Activated CD8-positive, alpha-beta memory T cell treated with anti-CD3 and anti-CD28 coated beads for 48 hours (primary cell): ENCODE measurements around the gene LRRC10B.

Experiments used
- DNase-seq, 3 experiments: peaks; one replicate each; pipeline ENCODE4 v3.0.0-alpha.2; 2020; ENCODE audit warnings: low read depth in 2 of 3, low spot score in 2 of 3

LRRC10B gene

GRCh38 chr11:61528114-61528513, 19.6 kb downstream of the LRRC10B start:
- DNase-seq = no peak

- no peak for DNase-seq
Measured at GRCh38 chr11:61529537-61530225, 21.1 kb downstream of the LRRC10B start.

- no peak for DNase-seq
Measured at GRCh38 chr11:61531044-61531443, 22.5 kb downstream of the LRRC10B start.

- DNase-seq = peak in 1 of 3 experiments; percentile 21
Measured at GRCh38 chr11:61532134-61533038, 23.8 kb downstream of the LRRC10B start.

- DNase-seq = no peak
Measured at GRCh38 chr11:61533039-61533375, 24.5 kb downstream of the LRRC10B start.

- no peak for DNase-seq
Measured at GRCh38 chr11:61533401-61533800, 24.9 kb downstream of the LRRC10B start.

GRCh38 chr11:61534025-61534932, 25.7 kb downstream of the LRRC10B start:
- no peak for DNase-seq

- DNase-seq = no peak
Measured at GRCh38 chr11:61534933-61535839, 26.6 kb downstream of the LRRC10B start.

- DNase-seq = no peak
Measured at GRCh38 chr11:61535998-61536675, 27.6 kb downstream of the LRRC10B start.

GRCh38 chr11:61536676-61537270, 28.2 kb downstream of the LRRC10B start:
- no peak for DNase-seq

- no peak for DNase-seq
Measured at GRCh38 chr11:61537326-61537725, 28.8 kb downstream of the LRRC10B start.

GRCh38 chr11:61538636-61538961, 30.1 kb downstream of the LRRC10B start:
- no peak for DNase-seq

- DNase-seq = no peak
Measured at GRCh38 chr11:61539006-61539405, 30.5 kb downstream of the LRRC10B start.

GRCh38 chr11:61539831-61540357, 31.3 kb downstream of the LRRC10B start:
- DNase-seq = no peak

- DNase-seq = no peak
Measured at GRCh38 chr11:61540528-61540927, 32.0 kb downstream of the LRRC10B start.

- no peak for DNase-seq
Measured at GRCh38 chr11:61541598-61541997, 33.0 kb downstream of the LRRC10B start.

GRCh38 chr11:61542024-61542461, 33.5 kb downstream of the LRRC10B start:
- DNase-seq = no peak

GRCh38 chr11:61542705-61543104, 34.2 kb downstream of the LRRC10B start:
- no peak for DNase-seq

GRCh38 chr11:61543606-61544306, 35.2 kb downstream of the LRRC10B start:
- no peak for DNase-seq
